GM18519 (cell line): ENCODE results near the gene OPCML.

Experiments used
- ATAC-seq: cut with Tn5 transposase; IDR thresholded peaks from one replicate; pipeline ENCODE4 v1.9.1; 2021; ENCODE audit warnings: mild to moderate bottlenecking, moderate library complexity; ENCODE audit not compliant: unreplicated experiment, low FRiP score

OPCML gene

DNA sequence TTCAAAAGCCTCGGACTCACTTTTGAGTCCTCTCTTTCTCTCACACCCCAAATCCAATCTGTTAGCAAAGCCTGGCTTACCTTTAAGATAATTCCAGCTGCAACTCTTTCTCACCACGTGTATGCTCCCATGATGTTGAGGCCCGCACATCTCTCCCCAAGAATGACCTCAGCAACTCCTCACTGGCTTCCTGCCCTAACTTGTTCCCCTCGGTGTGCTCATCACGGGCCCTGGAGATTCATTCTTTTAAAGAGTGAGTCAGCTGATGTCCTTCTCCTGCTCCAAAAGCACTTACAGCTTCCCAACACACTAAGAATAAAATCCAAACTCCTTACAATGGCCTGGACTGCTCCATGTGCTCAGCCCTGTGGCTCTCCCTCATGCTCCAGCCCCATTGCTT, 1041.3 kb downstream of the OPCML start:
- ATAC-seq: no peak

DNA sequence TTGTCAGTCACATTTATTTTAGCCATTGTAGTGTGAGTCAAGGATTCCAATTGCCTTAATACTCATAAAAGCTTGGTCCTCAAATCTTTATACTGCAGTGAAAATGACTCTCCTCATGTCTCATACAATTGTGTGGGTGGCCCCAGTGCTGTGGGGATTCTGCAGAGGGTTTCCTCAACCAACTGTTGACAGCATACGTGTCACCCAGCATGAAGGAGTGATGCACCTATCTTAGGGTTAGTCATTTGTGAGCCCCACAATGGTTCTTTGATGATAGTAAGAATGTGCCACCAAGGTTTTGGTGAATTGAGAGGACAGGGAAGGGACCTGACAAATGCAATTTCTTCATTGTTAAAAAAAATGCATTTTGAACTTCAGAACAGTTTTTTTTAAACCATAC, 1046.2 kb downstream of the OPCML start:
- no peak for ATAC-seq

DNA sequence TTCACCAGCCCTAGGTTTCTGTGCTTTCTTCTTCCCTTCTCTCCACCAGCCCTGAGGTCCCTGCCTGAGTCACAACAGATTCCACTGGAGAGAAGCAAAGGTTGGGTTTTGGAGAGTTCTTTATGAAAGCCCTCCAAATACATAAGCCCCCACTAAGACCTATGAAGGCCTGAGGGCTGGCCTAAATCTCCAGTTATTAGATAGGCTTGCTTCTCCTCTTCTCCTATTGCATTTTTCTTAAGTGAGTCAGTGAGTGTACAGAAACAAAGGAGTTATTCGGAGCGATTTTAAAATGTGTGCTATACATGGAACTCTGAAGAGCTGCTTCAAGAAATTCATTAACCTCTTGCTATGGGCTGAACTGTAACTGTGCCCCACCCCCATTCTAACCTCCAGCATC, 1057.3 kb downstream of the OPCML start:
- ATAC-seq: no peak

DNA sequence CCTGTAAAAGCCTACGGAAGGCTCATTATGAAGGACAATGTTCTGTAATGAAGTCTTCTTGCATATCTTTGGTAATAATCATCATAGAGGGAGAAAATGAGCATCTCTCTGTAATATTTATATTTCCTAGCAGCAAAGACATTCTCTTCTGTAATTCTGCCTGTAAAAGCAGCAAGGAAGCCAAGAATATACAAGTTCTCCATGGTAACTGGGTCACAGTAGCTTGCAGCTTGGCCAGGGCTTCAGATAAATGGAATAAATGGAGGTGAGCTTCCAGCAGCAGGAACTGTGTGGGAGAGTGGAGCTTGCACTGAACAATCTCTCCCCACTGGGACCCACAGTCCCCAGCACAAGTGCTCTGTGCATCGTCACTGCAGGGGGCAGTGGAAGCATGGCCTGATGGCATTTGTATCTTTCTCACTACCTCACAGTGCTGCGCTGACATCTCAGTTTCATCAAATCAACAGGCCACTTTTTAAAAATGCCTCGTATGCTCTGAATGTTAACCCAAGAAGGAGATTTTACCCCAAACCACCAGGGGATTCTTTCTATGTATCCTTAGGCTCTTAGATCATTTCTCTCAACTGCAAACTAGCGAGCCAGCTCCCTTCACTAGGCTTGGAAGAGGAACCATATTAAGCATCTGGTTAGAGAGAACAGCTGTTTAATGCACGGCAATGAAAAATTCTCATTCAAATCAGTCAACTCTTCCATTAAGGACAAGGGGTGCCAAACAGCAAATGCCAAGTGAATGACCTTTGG, 1059.7 kb downstream of the OPCML start:
- no peak for ATAC-seq

- no peak for ATAC-seq
Measured at GRCh38 chr11:132471466-132471865, 1060.8 kb downstream of the OPCML start.

GRCh38 chr11:132466983-132467382, 1065.3 kb downstream of the OPCML start:
- no peak for ATAC-seq

DNA sequence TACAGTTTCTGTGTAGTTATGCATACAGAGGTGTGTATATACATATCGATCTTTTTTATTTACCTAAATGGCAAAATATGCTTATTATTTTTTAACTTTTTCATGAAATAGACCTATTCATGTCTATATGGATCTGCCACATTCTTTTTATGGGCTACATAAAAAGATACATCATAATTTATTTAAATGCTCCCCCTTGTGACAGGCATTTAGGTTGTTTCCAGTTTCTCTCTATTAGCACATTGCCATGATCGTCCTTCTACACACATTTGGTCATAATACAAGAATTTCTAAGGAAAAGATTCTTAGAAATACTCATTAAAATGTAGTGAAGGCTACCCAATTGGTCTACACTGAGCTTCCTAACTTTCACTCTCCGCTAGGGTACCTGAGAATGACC, 1067.4 kb downstream of the OPCML start:
- ATAC-seq: no peak

GRCh38 chr11:132464003-132464342, 1068.3 kb downstream of the OPCML start:
- ATAC-seq: no peak

GRCh38 chr11:132463295-132464002, 1068.9 kb downstream of the OPCML start:
- no peak for ATAC-seq

GRCh38 chr11:132459736-132460135, 1072.6 kb downstream of the OPCML start:
- no peak for ATAC-seq

GRCh38 chr11:132457445-132457844, 1074.9 kb downstream of the OPCML start:
- ATAC-seq: no peak

- ATAC-seq: no peak
Measured at GRCh38 chr11:132456751-132457328, 1075.5 kb downstream of the OPCML start.

- ATAC-seq: no peak
Measured at GRCh38 chr11:132455044-132455443, 1077.3 kb downstream of the OPCML start.

DNA sequence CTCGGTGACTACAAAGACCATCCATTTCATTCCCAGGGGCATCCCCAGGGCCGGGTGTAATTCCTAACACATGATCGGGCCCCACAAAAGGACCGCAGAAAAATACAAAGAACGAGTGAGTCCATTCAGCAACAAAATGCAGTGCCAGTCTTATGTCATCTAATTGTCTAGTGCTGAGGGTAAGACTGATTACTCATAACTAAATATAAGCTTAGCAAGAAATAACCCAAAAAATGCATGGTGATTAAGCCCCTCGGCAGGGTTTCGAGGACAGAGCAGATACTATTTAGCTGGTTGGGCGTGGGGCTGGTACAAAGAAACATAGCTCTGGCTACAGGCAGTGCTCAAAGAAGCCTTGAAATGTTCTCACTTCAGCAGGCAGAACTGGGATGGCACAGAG, 1078.9 kb downstream of the OPCML start:
- ATAC-seq: no peak

DNA sequence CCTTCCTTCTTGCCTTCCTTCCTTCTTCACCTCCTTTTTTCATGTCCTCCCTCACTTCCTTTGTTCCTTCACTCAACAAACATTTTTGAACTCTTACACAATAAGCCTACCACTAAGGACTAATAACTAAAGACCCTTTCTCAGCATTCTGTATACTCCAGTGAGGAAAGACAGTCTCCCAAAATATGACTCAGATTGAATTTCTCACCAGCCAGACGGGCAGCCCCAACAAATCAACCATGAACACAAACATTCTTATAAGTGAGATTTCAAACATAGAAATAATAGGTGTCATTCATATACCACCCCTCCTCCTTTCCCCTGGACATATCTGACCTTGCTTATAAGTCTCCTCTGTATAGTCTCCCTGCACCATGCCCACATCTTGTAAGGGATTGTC, 1079.7 kb downstream of the OPCML start:
- ATAC-seq: no peak

- ATAC-seq: no peak
Measured at GRCh38 chr11:132451942-132452601, 1080.2 kb downstream of the OPCML start.

DNA sequence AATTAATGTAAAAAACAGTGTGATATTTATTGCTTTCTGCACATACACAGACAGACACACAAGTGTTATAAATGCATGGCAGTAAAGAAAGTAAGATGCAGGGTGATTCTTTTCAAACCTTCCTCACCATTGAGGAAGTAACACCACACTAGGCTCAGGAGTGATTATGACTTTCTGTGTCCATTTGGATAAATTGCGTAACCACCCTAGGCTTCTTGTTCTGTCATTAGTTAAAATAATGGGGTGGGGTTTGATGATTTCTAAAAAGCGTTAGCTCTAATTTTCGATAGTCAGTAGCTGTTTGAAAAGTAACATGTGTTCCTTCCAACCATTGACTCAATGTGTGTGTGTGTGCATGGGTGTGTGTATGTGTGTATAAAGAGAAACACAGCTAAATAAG, 1081.7 kb downstream of the OPCML start:
- no peak for ATAC-seq

DNA sequence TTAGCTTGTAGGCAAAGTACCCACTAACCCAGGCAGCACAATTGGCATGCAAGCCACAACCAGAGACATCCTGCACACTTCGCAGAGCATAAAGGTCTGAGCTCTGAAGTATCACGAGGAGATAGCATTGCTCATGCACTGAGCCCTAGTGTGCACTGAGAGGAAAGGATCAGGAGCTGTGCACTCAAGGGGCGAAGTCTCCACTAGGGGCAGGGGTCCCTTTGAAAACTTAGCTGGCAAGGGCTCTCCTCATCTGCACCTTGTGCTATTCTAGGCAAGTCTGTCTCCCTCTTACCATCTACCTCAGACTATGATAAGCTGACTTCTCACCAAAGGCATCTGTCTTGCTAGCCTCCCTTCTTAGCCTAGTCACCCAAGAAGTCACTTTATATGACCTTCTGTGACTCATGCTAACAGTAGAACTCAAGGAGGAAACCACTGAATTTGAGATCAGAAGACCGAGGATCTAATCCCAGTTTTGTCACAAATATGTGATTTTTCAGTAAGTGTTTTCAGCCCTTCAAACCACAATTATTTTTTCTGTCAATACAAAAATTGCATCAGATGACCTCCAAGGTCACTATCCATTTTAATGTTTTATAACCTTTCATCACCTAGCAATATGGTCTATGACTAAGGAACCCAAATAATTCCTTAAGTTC, 1083.8 kb downstream of the OPCML start:
- ATAC-seq: no peak

DNA sequence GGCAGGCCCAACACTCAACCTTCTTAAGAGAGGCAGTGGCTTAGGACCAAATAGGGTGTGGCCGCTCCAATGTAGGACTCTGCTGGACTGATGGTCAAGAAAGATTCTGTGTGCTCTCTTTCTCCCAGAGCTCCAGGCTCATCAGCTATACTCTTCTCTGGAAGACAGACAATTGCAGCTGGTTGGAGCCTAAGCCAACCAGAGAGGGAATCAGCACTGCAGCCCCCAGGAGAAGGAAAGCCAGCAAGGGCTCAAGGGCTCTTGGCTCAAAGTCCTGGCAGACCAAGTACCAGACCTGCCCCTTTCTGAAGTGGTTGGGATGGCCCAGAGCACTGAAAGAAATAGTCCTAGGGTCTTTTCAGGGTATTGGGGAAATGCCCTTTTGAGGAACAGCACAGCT, 1084.5 kb downstream of the OPCML start:
- no peak for ATAC-seq

- ATAC-seq: no peak
Measured at GRCh38 chr11:132445859-132446291, 1086.4 kb downstream of the OPCML start.

GRCh38 chr11:132444911-132445310, 1087.4 kb downstream of the OPCML start:
- ATAC-seq: no peak
